ENCODE results near the gene ENG.
"Not testable (repeated sequence)": the region's sequence is repeated elsewhere in the genome, so short reads cannot be mapped to it uniquely, and the experiment has no call there.

ENG gene

GRCh38 chr9:127878652-127879390, 24.4 kb upstream of the ENG start:
- DNase-seq (ENCODE audit: low read depth in 2 of 2) = no peak

- no peak for DNase-seq (ENCODE audit: low read depth in 2 of 2)
These were observed 23.7 kb upstream of the ENG start for GRCh38 chr9:127878001-127878651.

GRCh38 chr9:127877566-127877998, 23.1 kb upstream of the ENG start, which contains the start of gene AK1:
AK1 (minus strand) TSS chr9:127877675; CDS start chr9:127874617, 3,058 bp downstream.
- peak in 1 of 2 experiments; percentile 15 for DNase-seq (ENCODE audit: low read depth in 2 of 2)

- no peak for DNase-seq (ENCODE audit: low read depth in 2 of 2)
These were observed 22.5 kb upstream of the ENG start for GRCh38 chr9:127876764-127877562.

- DNase-seq (ENCODE audit: low read depth in 2 of 2) = no peak
These were observed 21.7 kb upstream of the ENG start for GRCh38 chr9:127876026-127876763.

- peak in 1 of 2 experiments; percentile 14 for DNase-seq (ENCODE audit: low read depth in 2 of 2)
These were observed 21.0 kb upstream of the ENG start for GRCh38 chr9:127875306-127875966.

GRCh38 chr9:127874301-127875221, 20.1 kb upstream of the ENG start:
- no peak for DNase-seq (ENCODE audit: low read depth in 2 of 2)

GRCh38 chr9:127873886-127874285, 19.4 kb upstream of the ENG start:
- DNase-seq (ENCODE audit: low read depth in 2 of 2) = no peak

GRCh38 chr9:127873223-127873691, 18.8 kb upstream of the ENG start:
- no peak for DNase-seq (ENCODE audit: low read depth in 2 of 2)

- no peak for DNase-seq (ENCODE audit: low read depth in 2 of 2)
These were observed 18.1 kb upstream of the ENG start for GRCh38 chr9:127872369-127873222.

- DNase-seq (ENCODE audit: low read depth in 2 of 2) = no peak
These were observed 17.1 kb upstream of the ENG start for GRCh38 chr9:127871531-127871930.

GRCh38 chr9:127870887-127871286, 16.4 kb upstream of the ENG start:
- no peak for DNase-seq (ENCODE audit: low read depth in 2 of 2)

GRCh38 chr9:127870153-127870491, 15.7 kb upstream of the ENG start:
- not testable (repeated sequence) for DNase-seq (ENCODE audit: low read depth in 2 of 2)

- DNase-seq (ENCODE audit: low read depth in 2 of 2) = peak; percentile 42 to 51
These were observed 15.1 kb upstream of the ENG start for GRCh38 chr9:127869310-127870152.

GRCh38 chr9:127868278-127868902, 13.9 kb upstream of the ENG start:
- DNase-seq (ENCODE audit: low read depth in 2 of 2) = no peak

- DNase-seq (ENCODE audit: low read depth in 2 of 2) = no peak
These were observed 13.2 kb upstream of the ENG start for GRCh38 chr9:127867356-127868277.

GRCh38 chr9:127866535-127866934, 12.1 kb upstream of the ENG start:
- DNase-seq (ENCODE audit: low read depth in 2 of 2) = no peak
